HG03571 (cell line): ENCODE results near the gene LSM4.
A peak's percentile ranks its signal among the peaks of the same experiment; 100 is the strongest.

Experiments used
- ATAC-seq: cut with Tn5 transposase; IDR thresholded peaks from one replicate; pipeline ENCODE4 v1.9.1; 2021; ENCODE audit not compliant: unreplicated experiment

The LSM4 gene

DNA sequence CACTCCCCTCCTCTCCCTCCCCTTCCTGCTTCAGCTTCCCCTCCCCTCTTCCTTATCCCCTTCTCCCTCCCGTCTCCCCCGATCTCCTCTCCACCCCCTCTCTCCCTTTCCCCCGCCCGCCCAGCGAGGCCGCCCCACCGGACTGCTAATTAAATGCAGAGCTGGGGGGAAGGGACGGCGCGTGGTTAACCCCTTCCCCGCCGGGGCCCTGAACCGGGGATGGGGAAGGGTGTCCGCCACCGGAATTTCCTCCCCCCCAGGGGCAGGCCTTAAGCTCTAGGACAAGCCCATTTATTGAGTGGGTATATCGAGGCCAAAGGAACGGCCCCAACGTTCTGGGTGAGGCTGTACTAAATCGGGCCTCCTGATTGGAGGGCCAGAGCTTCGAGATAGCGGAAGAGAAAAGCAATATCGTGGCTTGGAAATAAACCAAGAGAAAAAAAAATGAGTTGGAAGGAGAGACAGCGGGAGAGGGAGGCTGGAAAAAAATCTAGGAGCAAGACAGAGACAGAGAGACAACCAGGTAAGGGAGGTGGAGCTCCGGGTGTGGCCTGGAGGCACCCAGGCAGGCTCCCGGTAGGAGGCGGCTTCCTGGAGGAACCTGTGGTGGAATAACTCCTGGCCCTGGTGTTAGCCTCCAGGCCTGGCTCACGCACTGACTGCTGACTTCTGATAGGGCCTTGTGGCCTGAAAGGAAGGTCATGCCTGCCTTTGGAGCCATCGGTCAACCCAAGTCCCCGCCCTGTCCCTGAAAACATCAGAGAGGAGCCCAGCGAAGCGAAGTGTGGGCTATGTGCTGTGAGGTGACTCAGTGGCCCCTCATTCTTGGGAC is 29.9 kb downstream of the LSM4 start:
- ATAC-seq, result no peak

DNA sequence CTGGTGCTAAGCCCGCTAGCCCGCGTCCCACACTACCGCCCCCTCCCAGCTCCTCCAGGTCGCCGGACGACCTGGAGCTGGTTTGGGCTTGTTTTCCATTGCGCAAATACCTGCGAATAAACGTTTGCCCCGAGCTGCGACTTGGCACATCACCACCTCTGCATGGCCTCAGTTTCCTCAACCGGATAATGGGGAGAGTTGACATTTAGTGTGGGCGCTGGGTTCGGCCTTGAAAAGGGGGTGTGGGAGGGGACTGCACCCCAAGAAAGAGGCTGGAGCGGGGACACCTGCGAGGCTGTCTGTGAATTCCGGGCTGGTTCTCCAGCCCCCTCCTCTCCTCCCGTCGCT is 30.4 kb downstream of the LSM4 start:
- no peak for ATAC-seq

DNA sequence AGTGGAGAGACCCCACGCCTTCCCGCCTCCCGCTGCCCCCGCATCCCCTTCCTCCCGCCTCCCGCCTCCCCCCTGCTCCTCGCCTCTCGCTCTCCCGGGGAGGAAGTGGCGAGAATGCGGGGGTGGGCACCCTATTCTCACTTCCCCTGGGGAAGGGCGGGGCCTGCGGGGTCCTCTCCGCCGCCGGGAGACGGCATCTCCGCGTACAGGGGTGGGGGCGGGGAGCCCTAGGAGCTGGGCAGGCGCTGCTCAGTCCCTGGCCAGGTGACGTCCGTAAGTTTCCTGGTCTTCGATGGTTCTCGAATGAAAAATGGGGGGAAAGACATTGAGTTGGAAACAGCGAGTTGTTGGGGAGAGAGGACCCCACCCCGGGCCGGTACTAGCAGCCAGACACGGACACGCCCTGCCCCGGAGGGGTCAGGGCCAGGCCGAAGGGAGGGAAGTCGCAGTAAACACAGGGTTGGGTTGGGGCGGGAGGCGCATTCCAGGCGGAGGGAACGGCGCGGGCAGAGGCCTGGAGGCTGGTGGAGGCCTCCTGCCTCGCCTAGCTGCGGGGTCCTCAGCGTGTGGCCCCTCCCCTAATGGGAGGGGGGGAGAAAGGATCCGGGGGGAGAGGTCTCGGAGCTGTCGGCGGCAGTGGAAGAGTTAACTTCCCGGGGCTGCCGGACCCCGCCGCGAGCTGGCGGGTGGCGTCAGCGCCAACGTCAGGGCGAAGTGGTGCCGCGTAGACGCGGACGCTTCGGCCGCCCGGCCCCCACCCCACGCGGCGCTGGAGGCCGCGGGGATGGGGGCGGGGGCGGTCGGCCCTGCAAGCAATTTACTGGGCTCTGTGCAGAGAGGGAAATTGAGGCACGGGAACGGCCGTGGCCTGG is 31.1 kb downstream of the LSM4 start:
- no peak for ATAC-seq

DNA sequence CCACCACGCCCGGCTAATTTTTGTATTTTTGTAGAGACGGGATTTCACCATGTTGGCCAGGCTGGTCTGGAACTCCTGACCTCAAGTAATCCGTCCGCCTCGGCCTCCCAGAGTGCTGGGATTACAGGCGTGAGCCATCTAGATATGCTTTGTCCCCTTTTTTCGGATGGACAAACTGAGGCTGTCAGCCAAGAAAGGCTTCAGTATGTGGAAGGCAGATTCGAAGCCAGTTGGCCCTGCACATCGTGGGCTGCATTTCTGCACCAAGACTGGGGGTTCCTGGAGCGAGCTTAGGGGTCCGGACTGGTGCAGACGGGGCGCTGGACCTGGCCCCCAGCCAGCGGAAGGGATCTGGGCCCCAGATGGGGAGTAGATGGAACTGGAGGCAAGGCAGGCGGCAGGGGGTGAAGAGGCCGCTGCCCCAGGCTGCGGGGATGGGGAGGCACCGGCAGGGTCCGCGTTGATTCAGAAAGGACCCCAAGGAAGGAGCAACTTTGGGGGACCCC is 31.8 kb downstream of the LSM4 start:
- no peak for ATAC-seq

DNA sequence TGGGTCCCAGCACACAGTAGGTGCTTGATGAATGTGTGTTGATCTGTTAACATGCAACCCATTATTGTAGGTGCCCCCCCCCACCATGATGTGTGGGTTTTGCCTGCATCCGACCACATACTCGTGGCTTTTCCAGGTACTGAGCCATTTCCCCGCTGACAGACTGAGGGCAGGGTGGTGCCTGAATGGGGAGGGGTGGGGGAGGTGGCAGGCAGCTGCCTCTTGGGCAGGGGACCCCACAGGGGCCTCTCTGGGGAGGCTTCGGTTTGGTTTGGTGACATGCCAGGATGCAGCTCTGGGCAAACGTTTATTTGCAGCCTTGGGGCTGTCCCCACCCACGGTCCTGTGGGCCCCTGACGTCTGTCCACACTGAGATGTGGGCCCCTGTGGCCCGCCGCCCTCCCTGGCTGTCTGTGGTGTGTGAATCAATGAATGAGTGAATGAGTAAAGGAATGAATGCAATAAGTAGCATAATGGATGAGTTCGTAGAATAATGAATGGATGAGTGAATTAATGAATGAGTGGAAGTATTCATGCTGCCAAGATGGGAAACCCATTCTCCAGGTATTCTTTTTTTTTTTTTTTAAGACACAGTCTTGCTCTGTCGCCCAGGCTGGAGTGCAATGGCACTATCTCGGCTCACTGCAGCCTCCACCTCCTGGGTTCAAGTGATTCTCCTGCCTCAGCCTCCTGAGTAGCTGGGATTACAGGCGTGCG is 32.4 kb downstream of the LSM4 start:
- no peak for ATAC-seq

DNA sequence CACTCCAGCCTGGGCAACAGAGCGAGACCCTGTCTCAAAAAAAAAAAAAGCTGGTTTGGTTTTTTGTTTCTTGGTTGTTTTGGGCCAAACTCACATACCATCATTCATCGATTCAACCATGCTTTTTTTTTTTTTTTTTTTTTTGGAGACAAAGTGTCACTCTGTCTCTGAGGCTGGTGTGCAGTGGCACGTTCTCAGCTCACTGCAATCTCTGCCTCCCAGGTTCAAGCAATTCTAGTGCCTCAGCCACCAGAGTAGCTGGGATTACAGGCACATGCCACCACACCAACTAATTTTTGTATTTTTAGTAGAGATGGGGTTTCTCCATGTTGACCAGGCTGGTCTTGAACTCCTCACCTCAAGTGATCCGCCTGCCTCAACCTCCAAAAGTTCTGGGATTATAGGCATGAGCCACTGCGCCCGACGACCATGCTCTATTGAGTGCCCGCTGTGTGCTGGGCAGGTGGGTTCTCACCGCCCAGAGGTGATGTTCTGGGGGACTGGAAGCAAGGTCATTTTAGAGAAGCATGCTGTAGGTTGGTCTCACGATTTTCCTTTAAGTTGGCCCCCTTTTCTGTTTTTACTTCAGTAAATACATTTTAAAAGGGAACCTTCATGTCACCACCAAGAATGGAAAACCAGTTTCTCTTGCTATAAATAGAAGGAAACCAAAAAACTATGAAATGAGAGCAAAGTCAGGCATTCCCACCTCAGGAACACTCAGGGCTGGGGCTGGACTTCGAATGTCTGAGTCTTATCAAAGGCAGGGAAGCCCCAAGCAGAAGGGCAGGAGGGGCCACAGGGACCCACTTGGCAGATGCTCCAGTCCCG is 33.2 kb downstream of the LSM4 start:
- no peak for ATAC-seq

DNA sequence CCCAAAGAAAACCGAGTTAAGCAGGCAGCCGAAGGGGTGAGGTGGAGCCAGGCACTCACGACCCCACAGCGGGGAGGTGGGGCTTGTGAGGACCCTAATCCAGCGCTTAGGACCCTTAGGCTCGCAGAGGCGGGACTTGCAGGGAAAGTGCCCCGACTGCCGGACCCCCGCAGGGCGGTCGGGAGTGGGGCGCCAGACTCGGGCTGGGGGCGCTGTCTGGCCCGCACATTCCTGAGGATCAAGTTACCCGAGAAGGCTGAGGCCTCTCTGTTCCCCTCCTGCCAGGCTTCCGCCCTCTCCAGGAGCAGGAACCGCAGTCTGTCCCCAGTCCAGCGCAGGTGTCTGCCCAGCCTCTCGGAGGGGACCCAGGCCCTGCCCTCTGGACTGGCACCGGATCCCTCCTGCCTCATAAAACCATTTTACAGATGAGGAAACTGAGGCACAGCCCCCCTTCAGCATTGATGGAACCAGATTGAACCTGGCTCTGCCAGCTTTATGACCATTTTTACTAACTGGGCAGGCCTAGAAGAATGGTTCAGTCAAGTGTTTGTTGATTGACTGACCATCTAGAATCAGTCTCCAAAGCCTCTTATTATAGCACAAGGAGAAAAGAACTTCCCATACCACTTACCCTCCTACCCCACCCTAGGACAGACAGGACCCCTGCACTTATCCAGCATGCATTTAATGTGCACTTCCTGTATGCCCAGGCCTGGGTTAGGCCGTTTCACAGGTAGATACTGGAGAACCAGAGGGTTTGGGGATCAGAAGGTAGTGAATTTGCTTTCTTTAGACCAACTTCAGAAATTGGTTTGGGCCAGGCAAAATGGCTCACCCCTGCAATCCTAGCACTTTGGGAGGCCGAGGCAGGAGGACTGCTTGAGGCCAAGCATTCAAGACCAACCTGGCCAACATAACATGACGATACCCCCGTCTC is 34.8 kb downstream of the LSM4 start:
- ATAC-seq, result no peak

DNA sequence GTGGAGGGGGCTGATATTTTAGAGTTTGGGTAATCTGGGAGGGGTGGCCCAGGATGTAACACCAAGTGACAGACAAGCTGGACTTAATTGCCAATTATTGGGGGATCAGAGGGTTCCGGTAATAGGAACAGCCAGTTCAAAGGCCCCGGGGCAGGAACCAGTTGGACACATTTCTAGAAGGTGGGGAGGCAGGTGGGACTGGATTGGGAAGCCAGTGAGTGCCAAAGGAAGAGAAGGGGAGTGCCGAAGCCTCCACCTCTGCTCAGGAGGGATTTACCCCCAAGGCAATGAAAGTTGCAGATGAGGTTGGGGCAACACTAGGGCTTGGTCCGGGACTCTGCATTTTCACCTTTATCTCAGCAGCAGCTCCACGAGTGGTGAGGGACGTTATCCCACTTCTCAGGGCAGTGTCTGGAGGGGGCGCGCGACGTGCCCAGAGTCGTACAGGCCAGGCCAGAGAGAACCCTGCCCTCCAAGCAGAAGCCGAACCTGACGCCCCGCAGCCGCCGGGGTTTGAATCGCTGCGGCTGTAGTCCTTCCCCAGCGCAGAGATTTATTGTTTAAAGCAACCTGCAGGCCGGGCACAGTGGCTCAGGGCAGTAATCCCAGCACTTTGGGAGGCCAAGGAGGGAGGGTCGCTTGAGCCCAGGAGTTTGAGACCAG is 35.8 kb downstream of the LSM4 start:
- no peak for ATAC-seq

DNA sequence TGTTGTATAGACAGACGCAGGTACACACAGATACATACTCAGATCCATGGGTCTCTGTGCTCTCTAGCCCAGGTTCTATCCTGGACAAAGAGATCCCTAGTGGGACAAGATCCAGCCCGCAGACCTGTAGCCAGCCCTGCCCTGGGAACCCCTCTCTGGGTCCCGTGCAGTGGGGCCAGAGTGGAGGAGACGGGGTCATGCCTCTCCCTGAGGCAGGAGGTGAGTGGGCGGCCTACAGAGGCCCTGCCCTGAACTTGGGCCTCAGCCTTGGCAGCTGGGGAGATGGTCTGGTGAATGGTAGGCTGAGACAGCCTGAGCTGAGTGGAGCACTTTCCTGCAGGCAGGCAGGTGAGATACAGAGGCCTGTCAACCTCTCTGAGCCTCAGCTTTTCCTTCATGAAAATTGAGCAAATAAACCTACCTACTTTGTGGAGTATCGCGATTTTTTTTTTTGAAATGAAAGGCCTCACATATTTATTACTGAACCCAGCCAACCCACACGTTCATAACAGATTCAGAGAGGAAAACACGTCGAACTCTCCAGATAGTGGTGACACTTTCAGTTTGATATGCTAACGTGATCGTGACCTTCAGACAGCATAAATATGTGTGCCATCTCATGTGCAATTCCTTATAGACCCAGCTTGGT is 38.0 kb downstream of the LSM4 start:
- no peak for ATAC-seq

DNA sequence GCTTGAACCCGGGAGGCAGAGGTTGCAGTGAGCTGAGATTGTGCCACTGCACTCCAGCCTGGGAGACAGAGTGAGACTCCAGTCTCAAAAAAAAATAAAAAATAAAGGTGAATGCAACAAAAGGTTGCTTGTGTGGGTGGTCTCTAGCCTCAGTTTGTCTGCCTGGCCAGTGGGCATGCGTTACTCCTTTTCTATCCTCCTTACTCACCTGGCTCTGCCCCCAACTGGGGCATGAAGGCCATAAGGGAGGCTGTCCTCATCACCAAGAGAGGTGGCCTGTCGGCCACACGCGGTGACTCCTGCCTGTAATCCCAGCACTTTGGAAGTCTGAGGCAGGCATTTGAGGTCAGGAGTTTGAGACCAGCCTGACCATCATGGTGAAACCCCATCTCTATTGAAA is 39.5 kb downstream of the LSM4 start:
- ATAC-seq, result no peak

DNA sequence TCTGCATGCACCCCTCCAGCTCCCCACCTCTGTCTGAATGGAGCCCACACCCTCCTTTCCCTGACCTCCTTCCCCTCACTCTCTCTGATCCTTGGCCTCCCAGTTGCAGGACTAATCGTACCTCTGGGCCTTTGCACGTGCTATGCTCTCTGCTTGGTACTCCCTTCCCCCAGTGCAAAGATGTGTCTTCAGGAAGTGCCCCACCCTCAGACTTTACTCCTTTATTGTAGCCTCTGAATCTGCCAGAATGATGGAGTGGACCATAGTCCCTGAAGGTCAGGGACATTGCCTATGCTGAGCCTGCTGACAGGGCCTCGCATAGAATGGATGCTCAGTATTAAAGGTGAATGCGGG is 40.1 kb downstream of the LSM4 start:
- no peak for ATAC-seq

DNA sequence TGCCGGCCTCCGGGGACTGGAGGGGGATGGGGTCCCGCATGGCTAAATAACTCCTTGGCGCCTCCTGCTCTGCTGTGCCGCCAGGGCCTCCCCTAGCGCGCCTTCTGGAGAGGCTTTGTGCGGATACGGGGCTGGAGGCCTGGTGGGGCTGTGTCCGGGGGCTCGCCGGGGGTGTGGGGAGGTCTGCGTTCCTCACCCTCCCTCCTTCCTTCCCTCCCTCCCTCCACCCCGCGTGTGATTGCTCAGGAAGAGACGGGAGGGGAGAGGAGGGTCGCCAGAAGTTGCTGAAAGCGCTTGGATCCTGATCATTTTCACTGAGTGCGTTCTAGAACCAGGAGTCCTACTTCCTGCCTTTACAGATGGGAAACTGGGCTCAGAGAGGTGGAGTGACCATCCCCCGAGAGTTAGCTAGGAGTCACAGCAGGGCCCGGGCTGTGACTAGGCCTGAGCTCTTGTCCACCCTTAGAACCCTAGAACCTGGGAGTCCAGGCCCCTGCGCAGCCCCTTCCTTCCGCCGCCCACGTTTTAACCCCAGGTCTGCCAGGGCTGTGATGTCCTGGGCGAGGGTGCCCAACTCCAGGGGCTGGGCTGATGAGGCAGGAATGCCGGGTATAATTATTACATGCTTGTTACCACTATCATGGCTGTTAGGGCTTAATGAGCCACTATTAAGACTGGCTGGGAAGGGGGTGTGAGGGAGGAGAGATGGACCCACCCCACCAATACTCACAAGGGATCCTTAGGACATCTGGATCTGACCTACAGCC is 40.7 kb downstream of the LSM4 start:
- no peak for ATAC-seq

DNA sequence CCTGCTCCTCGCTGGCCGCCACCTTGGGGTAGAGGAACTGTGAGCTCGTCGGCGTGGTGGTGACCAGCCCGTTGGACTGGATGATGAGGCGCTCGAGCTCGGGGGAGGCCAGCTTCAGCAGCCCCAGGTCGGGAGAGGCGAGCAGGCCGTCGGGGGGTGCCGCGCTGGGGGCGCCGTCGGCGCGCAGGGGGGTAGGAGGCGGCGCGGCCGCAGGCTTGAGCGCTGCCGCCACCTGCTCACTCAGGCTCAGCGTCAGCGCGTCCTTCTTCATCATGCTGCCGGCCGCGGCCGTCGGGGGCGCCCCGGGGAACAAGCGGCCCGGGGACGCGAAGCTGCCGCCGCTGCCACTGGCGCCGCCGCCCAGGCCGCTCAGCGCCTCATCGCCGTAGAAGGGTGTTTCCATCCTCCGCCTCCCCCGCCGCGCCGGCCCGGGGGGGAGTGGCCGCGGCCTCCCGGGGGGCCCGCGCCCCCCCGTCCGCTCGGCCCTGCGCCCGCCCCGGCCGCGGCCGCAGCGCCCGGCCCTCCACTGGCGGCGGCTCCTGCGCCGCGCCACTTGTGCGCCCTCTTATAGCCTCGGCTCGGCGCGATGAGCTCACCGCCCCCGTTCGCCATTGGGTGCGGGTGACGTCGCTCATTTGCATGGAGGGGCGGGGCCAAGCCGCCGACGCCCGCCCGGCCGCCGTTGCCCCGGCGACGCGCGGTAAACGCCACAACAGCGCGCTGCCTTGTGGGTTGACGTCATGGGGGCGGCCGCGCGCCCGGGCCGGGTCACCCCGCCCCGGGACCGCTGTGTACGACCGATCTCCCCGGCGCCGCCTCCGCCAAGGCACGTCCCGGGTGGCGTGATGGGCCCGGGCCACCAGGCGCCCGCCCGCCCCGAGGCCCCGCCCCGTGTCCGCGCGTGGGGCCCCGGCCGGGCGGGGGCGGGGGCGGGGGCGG is 41.5 kb downstream of the LSM4 start, which contains the start of gene JUND:
Gene JUND, minus strand, starts transcription at position 541 of the 939 bp plus-strand sequence. Its CDS starts 138 bp downstream, at position 403.
- peak; percentile 59 for ATAC-seq

DNA sequence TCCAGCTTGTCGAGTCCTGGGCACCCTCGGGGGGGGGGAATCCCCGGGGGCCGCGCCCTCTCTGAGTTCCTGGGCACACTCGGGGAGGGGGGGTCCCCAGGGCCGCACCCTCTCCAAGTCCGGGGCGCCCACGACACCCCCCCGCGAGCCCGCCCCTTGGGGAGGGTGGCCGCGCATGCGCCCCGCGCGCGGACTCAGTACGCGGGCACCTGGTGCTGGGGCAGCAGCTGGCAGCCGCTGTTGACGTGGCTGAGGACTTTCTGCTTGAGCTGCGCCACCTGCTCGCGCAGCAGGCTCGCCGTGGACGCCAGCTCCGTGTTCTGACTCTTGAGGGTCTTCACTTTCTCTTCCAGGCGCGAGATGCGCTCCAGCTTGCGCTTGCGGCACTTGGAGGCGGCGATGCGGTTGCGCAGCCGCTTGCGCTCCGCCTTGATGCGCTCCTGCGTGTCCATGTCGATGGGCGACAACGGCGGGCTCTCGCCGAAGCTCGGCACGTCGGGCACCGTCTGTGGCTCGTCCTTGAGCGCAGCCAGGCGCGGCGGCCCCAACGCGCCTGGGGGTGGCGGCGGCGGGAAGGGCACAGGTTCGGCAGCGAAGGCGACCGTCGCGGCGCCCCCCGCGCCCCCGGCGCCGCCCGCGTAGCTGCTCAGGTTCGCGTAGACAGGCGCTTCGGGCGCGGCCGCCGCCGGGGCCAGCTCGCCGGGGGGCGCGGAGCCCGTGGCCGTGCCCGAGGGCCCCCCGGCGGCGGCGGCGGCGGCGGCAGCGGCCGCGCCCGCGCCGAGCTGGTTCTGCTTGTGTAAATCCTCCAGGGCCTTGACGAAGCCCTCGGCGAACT is 42.4 kb downstream of the LSM4 start:
- ATAC-seq, result no peak

DNA sequence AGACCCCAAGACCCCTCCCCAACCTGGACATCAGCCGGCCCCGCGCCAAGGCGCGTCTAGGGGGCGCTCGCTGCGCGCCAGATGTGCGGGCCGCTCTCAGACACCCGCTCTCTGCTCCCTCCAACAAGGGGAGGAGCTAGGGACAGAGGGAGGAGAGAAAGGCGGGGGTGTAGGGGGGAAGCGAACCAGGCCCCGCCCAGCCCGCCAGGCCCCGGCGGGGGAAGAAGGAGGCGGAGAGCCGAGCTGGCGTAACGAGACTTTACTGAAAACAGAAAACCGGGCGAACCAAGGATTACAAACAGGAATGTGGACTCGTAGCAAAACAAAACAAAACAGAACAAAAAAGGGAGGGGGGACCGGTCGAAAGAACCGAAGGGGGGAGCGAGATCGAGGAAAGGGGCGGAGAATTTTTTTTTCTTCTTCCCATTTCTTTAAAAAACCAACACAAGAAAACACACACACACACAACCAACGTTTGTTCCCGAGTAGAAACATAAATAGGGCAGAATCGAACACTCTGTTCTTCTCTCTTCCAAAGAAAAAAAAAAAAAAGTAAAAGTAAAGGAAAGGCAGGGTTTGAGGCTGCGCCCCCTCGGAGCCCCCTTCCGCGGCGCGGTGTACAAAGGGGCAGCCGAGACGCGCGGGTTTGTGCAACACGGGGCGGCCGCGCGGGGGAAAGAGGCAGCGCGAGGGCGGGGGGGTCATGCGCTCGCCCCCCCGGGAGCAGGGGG is 43.2 kb downstream of the LSM4 start:
- ATAC-seq, result no peak
